Measurements from ENCODE around the gene B3GALNT2.

GRCh38 chr1:235448616-235449015, 55.6 kb downstream of the B3GALNT2 start:
- TF ChIP-seq CHD7 (IDR thresholded peaks at IDR 0.05; ENCODE audit: insufficient replicate concordance, low read length) (no peak), CTCF (IDR thresholded peaks at IDR 0.05; ENCODE audit: control extremely low read depth in 1 of 3, insufficient read depth in 1 of 3, low read depth in 1 of 3, low read length in 3 of 3) (no peak), TBP (IDR thresholded peaks at IDR 0.05; ENCODE audit: low read depth, low read length) (no peak), SRF (IDR thresholded peaks at IDR 0.05; ENCODE audit: low read depth, low read length) (no peak)

Measured in H1 (cell line).